ENCODE data around the gene ASPDH.

The ASPDH gene

GRCh38 chr19:50558039-50558438 lies 44.3 kb upstream of the ASPDH start:
- Histone ChIP-seq H3K4me3 (ENCODE audit: low read depth in 1 of 2, low read length in 1 of 2) (no peak overlapping the region), H3K4me1 (ENCODE audit: control insufficient read depth in 1 of 2, insufficient read depth in 1 of 2, low read depth in 1 of 2, low read length in 1 of 2) (peaks cover 3 to 9% of the 10 kb centered on the region in 2 experiments), H3K27me3 (peaks cover 72% of the 10 kb centered on the region), H3K9me3 (no peaks in the 10 kb centered on the region), H3K36me3 (no peaks in the 10 kb centered on the region), H3K27ac (no peak overlapping the region)
- TF ChIP-seq CTCF (IDR thresholded peaks at IDR 0.05): no peak

DNA sequence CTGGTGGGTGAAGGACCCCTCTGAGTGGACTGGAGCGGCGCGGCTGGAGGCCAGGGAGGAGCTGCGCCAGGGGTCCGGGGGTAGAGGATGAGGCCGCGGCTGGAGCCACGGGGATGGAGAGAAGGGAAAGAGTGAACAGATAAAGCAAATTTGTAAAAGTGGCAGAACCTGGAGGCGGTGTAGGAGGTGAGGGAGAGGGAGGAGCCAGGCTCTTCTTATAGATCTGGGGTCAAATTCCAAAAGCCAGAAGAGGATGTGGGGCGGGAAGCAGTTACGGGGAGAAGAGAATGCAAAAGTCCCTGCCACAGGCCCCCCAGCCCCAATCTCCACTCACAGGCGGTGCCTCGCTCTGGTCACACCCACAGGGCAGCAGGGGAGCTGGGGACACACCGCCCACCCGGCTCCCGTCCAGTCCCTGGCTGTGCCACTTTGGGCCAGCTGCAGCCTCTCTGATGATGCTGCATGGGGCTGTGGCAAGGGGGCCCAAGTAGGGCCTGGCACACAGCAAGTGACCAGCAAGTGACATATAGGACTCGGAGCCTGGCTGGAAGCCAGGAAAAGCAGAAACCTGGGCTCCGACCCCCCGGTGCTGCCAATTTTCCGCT lies 43.4 kb upstream of the ASPDH start:
- H3K4me3 ChIP-seq (ENCODE audit: low read depth in 1 of 2, low read length in 1 of 2): no peak overlapping the region
- no peak overlapping the region for H3K27ac ChIP-seq
- TF ChIP-seq CTCF (IDR thresholded peaks at IDR 0.05): no peak

GRCh38 chr19:50556282-50557008 lies 42.7 kb upstream of the ASPDH start:
- H3K4me3 ChIP-seq (ENCODE audit: low read depth in 1 of 2, low read length in 1 of 2): no peak overlapping the region
- H3K36me3 ChIP-seq: no peaks in the 10 kb centered on the region
- H3K27ac ChIP-seq: no peak overlapping the region
- peaks cover 85% of the 10 kb centered on the region for H3K27me3 ChIP-seq
- TF ChIP-seq CTCF (IDR thresholded peaks at IDR 0.05): peak; percentile 62
- no peaks in the 10 kb centered on the region for H3K9me3 ChIP-seq
- peaks cover 3 to 9% of the 10 kb centered on the region in 2 experiments for H3K4me1 ChIP-seq (ENCODE audit: control insufficient read depth in 1 of 2, insufficient read depth in 1 of 2, low read depth in 1 of 2, low read length in 1 of 2)

More for the DNA sequence above, 43.4 kb upstream of the ASPDH start:
- H3K36me3 ChIP-seq: no peaks in the 10 kb centered on the region
- peaks cover 78% of the 10 kb centered on the region for H3K27me3 ChIP-seq
- H3K9me3 ChIP-seq: no peaks in the 10 kb centered on the region
- H3K4me1 ChIP-seq (ENCODE audit: control insufficient read depth in 1 of 2, insufficient read depth in 1 of 2, low read depth in 1 of 2, low read length in 1 of 2): peaks cover 3 to 9% of the 10 kb centered on the region in 2 experiments

DNA sequence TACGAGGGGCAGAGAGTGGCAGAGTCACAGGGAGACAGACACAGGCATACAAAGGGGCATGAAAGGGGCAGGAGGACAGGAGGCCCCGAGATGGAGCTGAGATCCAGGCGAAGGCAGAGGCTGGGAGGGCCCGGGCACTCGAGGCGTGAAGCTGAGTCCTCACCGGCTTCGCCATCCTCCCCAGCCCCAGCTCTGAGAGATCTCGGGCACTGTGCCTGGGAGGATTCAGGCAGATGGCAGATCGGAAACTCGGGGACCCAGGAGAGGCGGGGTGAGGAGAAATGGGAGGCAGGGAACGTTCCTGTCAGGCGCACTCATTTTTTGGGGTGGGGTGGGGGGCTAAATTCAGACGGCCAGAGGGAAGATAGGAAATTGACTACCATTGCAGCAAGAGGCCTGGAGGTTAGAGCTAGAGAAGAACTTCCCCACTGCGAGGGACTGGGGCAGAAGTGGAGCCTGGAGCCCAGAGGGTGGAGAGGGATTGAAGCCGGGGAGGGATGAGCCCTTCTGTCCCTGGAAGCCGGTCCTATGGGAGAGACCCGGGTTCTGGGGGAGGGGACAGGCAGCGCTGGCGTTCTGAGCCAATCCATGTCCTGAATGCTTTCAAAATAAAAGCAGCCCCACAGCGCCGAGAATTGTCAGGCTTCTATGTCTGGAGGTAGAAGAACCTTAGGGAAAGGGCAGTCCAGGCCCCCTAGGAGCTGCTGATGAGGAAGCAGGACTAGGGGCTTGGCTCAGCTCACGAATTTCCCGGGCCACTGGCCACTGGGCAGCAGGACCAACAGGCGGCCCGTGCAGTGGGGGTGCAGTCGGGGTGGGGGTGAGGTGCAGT lies 42.0 kb upstream of the ASPDH start:
- H3K4me3 ChIP-seq (ENCODE audit: low read depth in 1 of 2, low read length in 1 of 2): no peak overlapping the region
- peaks cover 3 to 9% of the 10 kb centered on the region in 2 experiments for H3K4me1 ChIP-seq (ENCODE audit: control insufficient read depth in 1 of 2, insufficient read depth in 1 of 2, low read depth in 1 of 2, low read length in 1 of 2)
- H3K27ac ChIP-seq: no peak overlapping the region
- no peaks in the 10 kb centered on the region for H3K36me3 ChIP-seq
- H3K27me3 ChIP-seq: peaks cover 92% of the 10 kb centered on the region
- no peaks in the 10 kb centered on the region for H3K9me3 ChIP-seq
- TF ChIP-seq CTCF (IDR thresholded peaks at IDR 0.05): no peak

DNA sequence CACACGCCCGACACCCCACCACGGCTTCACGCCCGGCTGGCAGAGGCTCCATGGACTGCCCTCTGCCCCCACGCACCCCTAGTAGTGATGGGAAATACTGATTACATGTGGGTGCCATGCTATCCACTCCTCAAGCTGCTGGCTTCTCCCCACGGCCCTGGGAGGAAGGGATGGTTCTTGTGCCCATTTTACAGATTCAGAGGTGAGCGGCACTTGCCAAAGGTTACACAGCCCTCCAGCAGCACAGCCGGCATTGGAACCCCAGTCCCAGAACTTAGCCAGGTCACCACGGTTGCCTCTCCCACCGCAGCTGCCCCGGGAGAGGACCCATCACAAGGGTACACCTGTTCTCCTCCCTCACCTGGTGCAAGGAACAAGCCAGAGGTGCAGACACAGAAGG lies 41.3 kb upstream of the ASPDH start:
- no peaks in the 10 kb centered on the region for H3K36me3 ChIP-seq
- no peak overlapping the region for H3K4me3 ChIP-seq (ENCODE audit: low read depth in 1 of 2, low read length in 1 of 2)
- H3K9me3 ChIP-seq: no peaks in the 10 kb centered on the region
- H3K4me1 ChIP-seq (ENCODE audit: control insufficient read depth in 1 of 2, insufficient read depth in 1 of 2, low read depth in 1 of 2, low read length in 1 of 2): peaks cover 3 to 9% of the 10 kb centered on the region in 2 experiments
- no peak overlapping the region for H3K27ac ChIP-seq
- H3K27me3 ChIP-seq: peaks cover 93% of the 10 kb centered on the region
- no peak for TF ChIP-seq CTCF (IDR thresholded peaks at IDR 0.05)

Measured in neutrophil (primary cell).